ENCODE results near the gene SMLR1.

SMLR1 gene

GRCh38 chr6:130862370-130862769, 35.2 kb downstream of the SMLR1 start:
- TF ChIP-seq CTCF (IDR thresholded peaks at IDR 0.05; ENCODE audit: low read depth, low read length, missing control alignments), result no peak
- no peak for DNase-seq (ENCODE audit: low read depth)
- H3K4me3 ChIP-seq (ENCODE audit: low read depth, low read length), result no peak overlapping the region
- in situ Hi-C loops (cut with HindIII; ENCODE audit: low sequenced_read_pairs), result loop anchor here (25.0 kb wide), 1 partner anchor 550 kb away; no protein-coding TSS in a partner anchor

GRCh38 chr6:130863415-130864230, 36.4 kb downstream of the SMLR1 start:
- H3K4me3 ChIP-seq (ENCODE audit: low read depth, low read length), result no peak overlapping the region
- in situ Hi-C loops (cut with HindIII; ENCODE audit: low sequenced_read_pairs), result loop anchor here (25.0 kb wide), 1 partner anchor 551 kb away; no protein-coding TSS in a partner anchor
- TF ChIP-seq CTCF (IDR thresholded peaks at IDR 0.05; ENCODE audit: low read depth, low read length, missing control alignments), result no peak
- no peak for DNase-seq (ENCODE audit: low read depth)

GRCh38 chr6:130864344-130864743, 37.1 kb downstream of the SMLR1 start:
- TF ChIP-seq CTCF (IDR thresholded peaks at IDR 0.05; ENCODE audit: low read depth, low read length, missing control alignments), result no peak
- no peak for DNase-seq (ENCODE audit: low read depth)
- no peak overlapping the region for H3K4me3 ChIP-seq (ENCODE audit: low read depth, low read length)
- in situ Hi-C loops (cut with HindIII; ENCODE audit: low sequenced_read_pairs), result loop anchor here (25.0 kb wide), 1 partner anchor 552 kb away; no protein-coding TSS in a partner anchor

GRCh38 chr6:130865793-130866192, 38.6 kb downstream of the SMLR1 start:
- in situ Hi-C loops (cut with HindIII; ENCODE audit: low sequenced_read_pairs), result loop anchor here (25.0 kb wide), 1 partner anchor 553 kb away; no protein-coding TSS in a partner anchor
- no peak overlapping the region for H3K4me3 ChIP-seq (ENCODE audit: low read depth, low read length)
- no peak for DNase-seq (ENCODE audit: low read depth)
- no peak for TF ChIP-seq CTCF (IDR thresholded peaks at IDR 0.05; ENCODE audit: low read depth, low read length, missing control alignments)

GRCh38 chr6:130869681-130870080, 42.5 kb downstream of the SMLR1 start:
- no peak overlapping the region for H3K4me3 ChIP-seq (ENCODE audit: low read depth, low read length)
- no peak for DNase-seq (ENCODE audit: low read depth)
- in situ Hi-C loops (cut with HindIII; ENCODE audit: low sequenced_read_pairs), result loop anchor here (25.0 kb wide), 1 partner anchor 557 kb away; no protein-coding TSS in a partner anchor
- no peak for TF ChIP-seq CTCF (IDR thresholded peaks at IDR 0.05; ENCODE audit: low read depth, low read length, missing control alignments)

GRCh38 chr6:130870179-130870880, 43.1 kb downstream of the SMLR1 start:
- TF ChIP-seq CTCF (IDR thresholded peaks at IDR 0.05; ENCODE audit: low read depth, low read length, missing control alignments), result no peak
- DNase-seq (ENCODE audit: low read depth), result no peak
- H3K4me3 ChIP-seq (ENCODE audit: low read depth, low read length), result no peak overlapping the region
- in situ Hi-C loops (cut with HindIII; ENCODE audit: low sequenced_read_pairs), result loop anchor here (25.0 kb wide), 1 partner anchor 558 kb away; no protein-coding TSS in a partner anchor

All from astrocyte of the cerebellum (primary cell).